Measurements from ENCODE around the gene RAB37.

RAB37 gene

GRCh38 chr17:74756891-74757290, 19.8 kb downstream of the RAB37 start:
- Histone ChIP-seq H3K27me3 (ENCODE audit: insufficient read depth, poor library complexity, severe bottlenecking) (no peaks in the 10 kb centered on the region), H3K4me3 (replicated peaks; ENCODE audit: insufficient read depth, low read length) (no peak overlapping the region), H3K27ac (replicated peaks) (no peak overlapping the region)
- no peak for DNase-seq (ENCODE audit: low read depth in 1 of 2, low spot score in 1 of 2)
- no peak for TF ChIP-seq POLR2AphosphoS5 (IDR thresholded peaks at IDR 0.05; ENCODE audit: low read depth)
- TF ChIP-seq, protein P1, sequence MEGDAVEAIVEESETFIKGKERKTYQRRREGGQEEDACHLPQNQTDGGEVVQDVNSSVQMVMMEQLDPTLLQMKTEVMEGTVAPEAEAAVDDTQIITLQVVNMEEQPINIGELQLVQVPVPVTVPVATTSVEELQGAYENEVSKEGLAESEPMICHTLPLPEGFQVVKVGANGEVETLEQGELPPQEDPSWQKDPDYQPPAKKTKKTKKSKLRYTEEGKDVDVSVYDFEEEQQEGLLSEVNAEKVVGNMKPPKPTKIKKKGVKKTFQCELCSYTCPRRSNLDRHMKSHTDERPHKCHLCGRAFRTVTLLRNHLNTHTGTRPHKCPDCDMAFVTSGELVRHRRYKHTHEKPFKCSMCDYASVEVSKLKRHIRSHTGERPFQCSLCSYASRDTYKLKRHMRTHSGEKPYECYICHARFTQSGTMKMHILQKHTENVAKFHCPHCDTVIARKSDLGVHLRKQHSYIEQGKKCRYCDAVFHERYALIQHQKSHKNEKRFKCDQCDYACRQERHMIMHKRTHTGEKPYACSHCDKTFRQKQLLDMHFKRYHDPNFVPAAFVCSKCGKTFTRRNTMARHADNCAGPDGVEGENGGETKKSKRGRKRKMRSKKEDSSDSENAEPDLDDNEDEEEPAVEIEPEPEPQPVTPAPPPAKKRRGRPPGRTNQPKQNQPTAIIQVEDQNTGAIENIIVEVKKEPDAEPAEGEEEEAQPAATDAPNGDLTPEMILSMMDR (IDR thresholded peaks at IDR 0.05; ENCODE audit: insufficient read depth, low read length): no peak
- TF ChIP-seq GABPA (IDR thresholded peaks at IDR 0.05; ENCODE audit: low read depth): no peak
- TF ChIP-seq, protein P2, sequence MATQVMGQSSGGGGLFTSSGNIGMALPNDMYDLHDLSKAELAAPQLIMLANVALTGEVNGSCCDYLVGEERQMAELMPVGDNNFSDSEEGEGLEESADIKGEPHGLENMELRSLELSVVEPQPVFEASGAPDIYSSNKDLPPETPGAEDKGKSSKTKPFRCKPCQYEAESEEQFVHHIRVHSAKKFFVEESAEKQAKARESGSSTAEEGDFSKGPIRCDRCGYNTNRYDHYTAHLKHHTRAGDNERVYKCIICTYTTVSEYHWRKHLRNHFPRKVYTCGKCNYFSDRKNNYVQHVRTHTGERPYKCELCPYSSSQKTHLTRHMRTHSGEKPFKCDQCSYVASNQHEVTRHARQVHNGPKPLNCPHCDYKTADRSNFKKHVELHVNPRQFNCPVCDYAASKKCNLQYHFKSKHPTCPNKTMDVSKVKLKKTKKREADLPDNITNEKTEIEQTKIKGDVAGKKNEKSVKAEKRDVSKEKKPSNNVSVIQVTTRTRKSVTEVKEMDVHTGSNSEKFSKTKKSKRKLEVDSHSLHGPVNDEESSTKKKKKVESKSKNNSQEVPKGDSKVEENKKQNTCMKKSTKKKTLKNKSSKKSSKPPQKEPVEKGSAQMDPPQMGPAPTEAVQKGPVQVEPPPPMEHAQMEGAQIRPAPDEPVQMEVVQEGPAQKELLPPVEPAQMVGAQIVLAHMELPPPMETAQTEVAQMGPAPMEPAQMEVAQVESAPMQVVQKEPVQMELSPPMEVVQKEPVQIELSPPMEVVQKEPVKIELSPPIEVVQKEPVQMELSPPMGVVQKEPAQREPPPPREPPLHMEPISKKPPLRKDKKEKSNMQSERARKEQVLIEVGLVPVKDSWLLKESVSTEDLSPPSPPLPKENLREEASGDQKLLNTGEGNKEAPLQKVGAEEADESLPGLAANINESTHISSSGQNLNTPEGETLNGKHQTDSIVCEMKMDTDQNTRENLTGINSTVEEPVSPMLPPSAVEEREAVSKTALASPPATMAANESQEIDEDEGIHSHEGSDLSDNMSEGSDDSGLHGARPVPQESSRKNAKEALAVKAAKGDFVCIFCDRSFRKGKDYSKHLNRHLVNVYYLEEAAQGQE (IDR thresholded peaks at IDR 0.05; ENCODE audit: insufficient replicate concordance, low read depth): no peak
- no peak for TF ChIP-seq SPI1 (IDR thresholded peaks at IDR 0.05; ENCODE audit: borderline replicate concordance, low read depth)

GRCh38 chr17:74757502-74757901, 20.4 kb downstream of the RAB37 start:
- Histone ChIP-seq H3K27me3 (ENCODE audit: insufficient read depth, poor library complexity, severe bottlenecking) (no peaks in the 10 kb centered on the region), H3K4me3 (replicated peaks; ENCODE audit: insufficient read depth, low read length) (no peak overlapping the region), H3K27ac (replicated peaks) (peak overlapping the region; percentile 52; the same call in 1 of the 2 replicates)
- no peak for DNase-seq (ENCODE audit: low read depth in 1 of 2, low spot score in 1 of 2)
- TF ChIP-seq, protein P2 (IDR thresholded peaks at IDR 0.05; ENCODE audit: insufficient replicate concordance, low read depth): no peak
- no peak for TF ChIP-seq POLR2AphosphoS5 (IDR thresholded peaks at IDR 0.05; ENCODE audit: low read depth)
- TF ChIP-seq GABPA (IDR thresholded peaks at IDR 0.05; ENCODE audit: low read depth): no peak
- TF ChIP-seq, protein P1 (IDR thresholded peaks at IDR 0.05; ENCODE audit: insufficient read depth, low read length): no peak
- no peak for TF ChIP-seq SPI1 (IDR thresholded peaks at IDR 0.05; ENCODE audit: borderline replicate concordance, low read depth)

DNA sequence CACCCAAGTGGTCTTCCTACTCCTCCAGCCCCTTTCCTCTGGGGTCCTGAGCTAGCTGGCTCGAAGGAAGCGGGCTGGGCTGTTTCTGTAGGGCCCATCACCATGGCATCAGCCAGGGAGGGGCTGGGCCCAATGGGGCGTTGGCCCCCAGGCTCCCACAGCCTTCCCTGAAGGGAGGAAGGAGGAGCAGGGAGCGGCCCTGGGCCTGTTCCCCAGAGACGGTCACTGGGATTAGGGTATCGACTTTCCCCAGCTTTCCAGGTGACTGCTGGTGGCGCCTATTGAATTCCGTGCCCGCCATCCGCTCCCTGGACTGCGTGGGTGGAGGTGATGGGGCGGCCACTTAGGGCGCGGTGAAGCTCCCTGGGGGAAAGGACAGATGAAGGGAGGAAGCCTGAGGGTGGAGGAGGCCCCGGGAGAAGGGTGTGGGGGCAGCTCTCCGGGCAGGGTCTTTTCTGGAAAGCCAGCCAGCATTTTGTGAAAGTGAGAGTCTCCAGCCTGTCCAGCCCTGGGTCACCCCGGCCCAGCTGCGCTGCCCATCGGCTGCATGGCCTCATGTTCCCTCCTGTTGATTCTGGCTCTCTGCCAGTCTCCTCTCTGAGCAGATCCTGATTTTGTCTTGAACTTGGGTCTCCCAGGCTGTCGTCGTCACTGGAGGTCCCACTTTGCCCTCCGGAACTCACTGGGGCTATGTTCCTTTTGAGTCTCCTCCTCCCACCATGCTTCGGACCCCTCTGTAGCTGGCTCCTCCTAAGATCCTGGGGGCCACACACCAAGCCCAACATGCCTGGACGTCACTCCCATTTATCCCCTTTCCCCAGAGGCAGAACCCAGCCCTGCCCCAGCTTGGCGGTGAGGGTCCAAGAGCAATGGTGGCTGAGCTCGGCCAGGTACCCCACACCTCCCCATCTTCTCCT, 21.1 kb downstream of the RAB37 start:
- H3K4me3 ChIP-seq (replicated peaks; ENCODE audit: insufficient read depth, low read length): no peak overlapping the region
- no peak for DNase-seq (ENCODE audit: low read depth in 1 of 2, low spot score in 1 of 2)
- H3K27ac ChIP-seq (replicated peaks): peak overlapping the region; percentile 52
- TF ChIP-seq SPI1 (IDR thresholded peaks at IDR 0.05; ENCODE audit: borderline replicate concordance, low read depth) (no peak), GABPA (IDR thresholded peaks at IDR 0.05; ENCODE audit: low read depth) (no peak), POLR2AphosphoS5 (IDR thresholded peaks at IDR 0.05; ENCODE audit: low read depth) (no peak)
- TF ChIP-seq, protein P1 (IDR thresholded peaks at IDR 0.05; ENCODE audit: insufficient read depth, low read length): no peak
- TF ChIP-seq, protein P2 (IDR thresholded peaks at IDR 0.05; ENCODE audit: insufficient replicate concordance, low read depth): no peak
- H3K27me3 ChIP-seq (ENCODE audit: insufficient read depth, poor library complexity, severe bottlenecking): no peaks in the 10 kb centered on the region

Data from HL-60 (cell line).